NB4 (cell line): ENCODE data around the gene C12orf75.
"Not testable (repeated sequence)": the region's sequence is repeated elsewhere in the genome, so short reads cannot be mapped to it uniquely, and the experiment has no call there.

Experiments
- DNase-seq: peaks from one replicate; pipeline ENCODE4 v3.0.0; 2010; ENCODE audit warnings: low read depth
- H3K4me3 ChIP-seq: one replicate; pipeline ENCODE4 v1.5.1; 2011; ENCODE audit warnings: mild to moderate bottlenecking, low read depth, low read length, moderate library complexity
- MAX ChIP-seq: IDR thresholded peaks from 2 replicates; pipeline ENCODE4 v1.6.1; 2011; ENCODE audit warnings: low read depth, low read length
- MYC ChIP-seq: IDR thresholded peaks from 2 replicates; pipeline ENCODE4 v1.6.1; 2011; ENCODE audit warnings: low read depth, low read length
- POLR2A ChIP-seq: IDR thresholded peaks from 2 replicates; pipeline ENCODE4 v1.6.1; 2011; ENCODE audit warnings: mild to moderate bottlenecking; ENCODE audit not compliant: insufficient read length; ENCODE audit errors: extremely low read depth
- TF ChIP-seq, protein P1 (sequence below): IDR thresholded peaks from one replicate; pipeline ENCODE4 v1.5.1; 2012; ENCODE audit warnings: low read depth, low read length

Gene C12orf75

DNA sequence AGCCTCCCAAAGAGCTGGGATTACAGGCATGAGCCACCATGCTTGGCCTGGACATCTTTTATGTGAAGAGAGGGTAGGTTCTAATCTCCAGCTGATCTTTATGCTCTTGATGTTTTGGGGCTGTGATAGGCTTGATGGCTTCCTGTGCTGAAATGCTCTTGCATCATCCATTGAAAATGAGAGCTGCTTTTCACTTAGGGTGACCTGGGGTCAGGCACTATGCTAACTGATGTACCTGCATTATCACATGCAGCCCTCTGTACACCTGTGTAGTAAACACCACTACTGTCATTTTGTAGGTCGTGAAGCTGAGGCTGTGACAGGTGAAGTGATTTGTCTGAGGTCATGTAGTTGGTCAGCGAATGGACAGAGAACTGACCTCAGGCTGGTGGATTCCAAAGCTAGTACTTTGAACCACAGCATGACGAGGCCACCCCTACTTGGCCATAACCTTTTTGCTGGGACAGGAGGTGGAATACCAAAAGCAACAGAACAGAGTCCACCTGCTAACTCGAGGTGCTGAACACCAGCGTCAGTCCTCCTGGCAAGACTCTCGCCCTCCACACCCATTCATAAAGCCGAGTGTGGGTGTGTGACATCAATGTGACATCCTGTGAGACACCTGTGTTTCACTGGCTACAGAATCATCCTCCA, 69.1 kb downstream of the C12orf75 start:
- no peak overlapping the region for H3K4me3 ChIP-seq
- TF ChIP-seq POLR2A (no peak), MYC (no peak), MAX (no peak)
- TF ChIP-seq, protein P1, sequence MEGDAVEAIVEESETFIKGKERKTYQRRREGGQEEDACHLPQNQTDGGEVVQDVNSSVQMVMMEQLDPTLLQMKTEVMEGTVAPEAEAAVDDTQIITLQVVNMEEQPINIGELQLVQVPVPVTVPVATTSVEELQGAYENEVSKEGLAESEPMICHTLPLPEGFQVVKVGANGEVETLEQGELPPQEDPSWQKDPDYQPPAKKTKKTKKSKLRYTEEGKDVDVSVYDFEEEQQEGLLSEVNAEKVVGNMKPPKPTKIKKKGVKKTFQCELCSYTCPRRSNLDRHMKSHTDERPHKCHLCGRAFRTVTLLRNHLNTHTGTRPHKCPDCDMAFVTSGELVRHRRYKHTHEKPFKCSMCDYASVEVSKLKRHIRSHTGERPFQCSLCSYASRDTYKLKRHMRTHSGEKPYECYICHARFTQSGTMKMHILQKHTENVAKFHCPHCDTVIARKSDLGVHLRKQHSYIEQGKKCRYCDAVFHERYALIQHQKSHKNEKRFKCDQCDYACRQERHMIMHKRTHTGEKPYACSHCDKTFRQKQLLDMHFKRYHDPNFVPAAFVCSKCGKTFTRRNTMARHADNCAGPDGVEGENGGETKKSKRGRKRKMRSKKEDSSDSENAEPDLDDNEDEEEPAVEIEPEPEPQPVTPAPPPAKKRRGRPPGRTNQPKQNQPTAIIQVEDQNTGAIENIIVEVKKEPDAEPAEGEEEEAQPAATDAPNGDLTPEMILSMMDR: no peak
- no peak for DNase-seq

DNA sequence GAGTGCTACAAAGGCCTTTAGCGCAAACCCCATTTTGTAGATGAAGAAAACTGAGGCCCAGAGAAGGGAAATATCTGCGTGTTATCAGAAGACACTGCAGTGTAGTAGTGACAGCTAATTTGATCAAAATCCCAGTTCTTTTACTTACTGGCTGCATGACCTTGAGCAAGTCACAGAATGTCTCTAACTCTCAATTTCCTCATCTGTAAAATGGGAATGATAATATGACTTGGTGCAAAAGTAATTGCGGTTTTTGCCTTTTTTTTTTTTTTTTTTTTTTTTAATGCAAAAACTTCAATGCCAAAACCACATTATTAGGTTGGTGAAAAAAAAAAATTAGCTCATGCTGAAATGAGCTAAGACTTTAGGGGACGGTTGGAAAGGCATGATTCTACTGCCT, 69.7 kb downstream of the C12orf75 start:
- TF ChIP-seq, protein P1: no peak
- TF ChIP-seq MYC (no peak), POLR2A (no peak), MAX (no peak)
- no peak for DNase-seq

DNA sequence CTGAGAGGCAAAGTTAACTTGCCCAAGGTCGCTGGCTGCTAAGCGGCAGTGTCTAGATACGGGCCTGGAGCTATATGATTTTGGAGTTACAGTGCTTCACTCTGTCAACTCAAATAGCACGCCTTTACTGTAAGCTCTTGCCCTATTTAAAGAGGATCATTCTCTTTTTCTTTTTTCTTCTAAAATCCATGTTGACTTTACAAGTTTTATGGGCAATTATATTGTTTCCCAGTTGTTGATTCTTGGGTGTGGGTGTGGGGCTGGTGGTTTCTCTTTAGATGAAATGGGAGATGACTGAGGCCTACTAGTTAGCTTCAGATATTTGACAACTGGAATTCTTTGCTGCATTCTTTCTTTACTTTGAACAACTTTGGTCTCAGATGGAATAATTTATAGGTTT, 70.7 kb downstream of the C12orf75 start:
- DNase-seq: no peak
- no peak for TF ChIP-seq MYC
- no peak for TF ChIP-seq MAX
- no peak for TF ChIP-seq POLR2A
- TF ChIP-seq, protein P1: no peak
- no peak overlapping the region for H3K4me3 ChIP-seq

More for the DNA sequence above, 69.7 kb downstream of the C12orf75 start:
- no peak overlapping the region for H3K4me3 ChIP-seq

DNA sequence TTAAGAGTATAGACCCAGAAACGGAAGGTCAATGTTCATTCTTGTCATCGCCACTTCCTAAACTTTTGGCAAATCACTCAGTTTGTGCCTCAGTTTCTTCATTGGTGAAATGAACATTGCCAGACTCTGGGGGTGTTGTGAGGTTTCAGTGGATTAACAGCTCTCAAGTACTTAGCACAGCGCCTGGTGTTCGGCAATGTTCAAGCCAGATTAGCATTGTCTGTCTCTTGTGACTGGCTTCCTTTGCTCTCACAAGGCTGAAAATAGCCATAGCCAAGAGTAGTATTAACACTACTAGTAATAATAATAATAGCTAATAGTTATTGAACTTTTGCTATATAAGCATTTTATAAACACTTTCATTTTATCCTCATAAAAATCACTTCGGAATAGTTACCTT, 71.9 kb downstream of the C12orf75 start:
- TF ChIP-seq, protein P1: no peak
- TF ChIP-seq POLR2A (no peak), MYC (no peak), MAX (no peak)
- no peak for DNase-seq
- no peak overlapping the region for H3K4me3 ChIP-seq

DNA sequence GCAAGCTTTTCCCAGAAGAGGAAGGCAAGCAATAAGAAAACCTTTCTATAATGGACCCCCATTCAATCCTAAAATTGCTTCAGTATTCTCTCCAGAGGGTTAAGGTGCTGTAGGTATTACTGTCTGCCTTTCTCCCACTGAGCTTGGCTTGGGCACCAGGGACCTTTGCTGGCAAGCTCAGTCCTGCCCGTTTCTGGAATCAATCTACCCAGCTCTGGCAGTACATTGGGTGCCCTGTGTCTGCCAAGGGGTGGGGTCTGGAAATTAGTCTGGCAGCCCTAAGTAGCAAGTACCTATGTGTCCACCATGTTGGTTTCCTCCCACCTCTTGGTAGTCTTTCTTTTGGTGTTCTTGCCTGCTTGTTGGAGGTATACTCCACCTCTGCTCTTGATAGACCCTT, 72.6 kb downstream of the C12orf75 start:
- no peak overlapping the region for H3K4me3 ChIP-seq
- DNase-seq: no peak
- TF ChIP-seq MYC: no peak

GRCh38 chr12:105404134-105404533, 73.6 kb downstream of the C12orf75 start:
- H3K4me3 ChIP-seq, DNase-seq: not testable (repeated sequence)

- no peak for DNase-seq
Observed at GRCh38 chr12:105406497-105406896, 76.0 kb downstream of the C12orf75 start.

More at GRCh38 chr12:105406497-105406896, 76.0 kb downstream of the C12orf75 start:
- no peak overlapping the region for H3K4me3 ChIP-seq
- TF ChIP-seq, protein P1: no peak
